ENCODE measurements around the gene CRBN.

CRBN gene

DNA sequence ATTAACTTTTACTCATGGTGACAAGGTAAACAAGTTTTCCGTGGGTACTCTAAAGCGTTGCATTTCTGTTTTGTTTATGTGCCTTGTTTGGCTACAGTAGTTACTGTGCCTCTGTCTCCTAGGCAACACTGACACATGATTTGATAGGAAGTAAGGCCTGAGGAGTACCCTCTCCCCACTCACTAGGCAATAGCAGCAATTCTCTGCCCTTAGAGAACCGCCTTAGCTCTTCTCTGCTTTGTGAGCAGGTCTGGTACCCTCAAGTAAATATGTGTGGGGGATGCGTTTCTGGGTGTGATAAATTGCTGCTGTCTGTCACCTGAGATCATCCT lies 69.2 kb downstream of the CRBN start, which contains the start of gene IL5RA:
IL5RA (minus strand) TSS at position 76 of the 332 bp plus-strand sequence. CDS start 5,390 bp downstream, outside the sequence.
- DNase-seq (ENCODE audit: low read depth) = no peak

DNA sequence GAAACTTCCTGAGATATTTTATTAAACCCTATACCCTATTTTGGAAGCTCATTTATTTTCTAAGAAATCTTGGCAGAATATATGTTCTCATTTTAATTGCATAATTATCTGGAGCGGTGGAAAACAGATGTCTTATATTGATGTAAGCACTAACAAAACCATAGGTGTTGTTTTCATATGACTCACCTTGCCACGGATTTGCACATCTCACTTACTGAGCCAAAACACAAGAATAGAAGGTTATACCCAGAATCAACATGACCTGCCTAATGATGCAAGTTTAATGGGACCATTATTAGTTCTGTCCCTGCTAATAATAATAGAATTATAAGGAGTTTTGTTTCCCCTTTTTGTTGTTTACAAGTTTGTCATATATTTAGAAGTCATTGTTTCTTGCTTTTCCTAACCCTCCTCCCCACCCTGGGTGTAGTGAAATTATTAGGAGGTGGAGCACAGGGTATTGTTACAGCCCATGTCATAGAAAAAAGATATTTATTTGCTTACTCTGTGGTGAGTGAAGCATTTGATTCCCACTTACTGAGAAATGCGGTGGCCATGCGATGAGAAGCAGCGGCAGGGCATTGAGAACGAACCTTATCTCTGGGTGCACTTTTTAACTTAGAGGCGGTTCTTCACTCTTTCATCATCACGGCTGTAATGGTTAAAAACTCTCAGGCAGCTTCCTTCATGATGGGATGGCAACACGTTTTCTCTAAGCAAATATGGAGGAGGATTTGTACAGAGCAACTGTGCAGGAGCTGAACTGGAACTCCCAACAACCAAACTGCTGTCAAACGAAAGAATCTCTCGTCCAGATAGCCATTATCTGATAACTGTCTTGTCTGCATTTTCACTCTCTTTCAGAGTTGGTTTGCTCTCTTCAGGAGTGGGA lies 69.8 kb downstream of the CRBN start:
- DNase-seq (ENCODE audit: low read depth) = no peak

DNA sequence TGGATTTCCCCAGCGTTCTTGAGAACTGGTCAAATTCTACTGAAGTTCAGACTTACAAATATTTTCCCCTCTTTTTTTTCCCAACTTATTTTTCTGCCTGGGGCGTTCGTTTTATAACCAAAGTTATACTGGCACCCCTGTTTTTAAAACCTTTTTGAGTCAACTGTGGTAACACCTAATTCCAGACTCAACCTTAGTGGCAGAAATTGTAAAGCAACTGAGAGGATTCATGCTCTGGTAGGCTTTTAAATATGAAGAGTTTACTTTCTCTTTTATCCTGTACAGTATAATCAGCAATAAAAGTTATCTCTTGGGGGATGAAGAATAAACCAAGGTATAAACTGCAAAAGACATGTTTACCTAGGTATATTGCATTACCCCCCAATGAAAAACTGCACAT lies 71.6 kb downstream of the CRBN start:
- DNase-seq (ENCODE audit: low read depth) = no peak

DNA sequence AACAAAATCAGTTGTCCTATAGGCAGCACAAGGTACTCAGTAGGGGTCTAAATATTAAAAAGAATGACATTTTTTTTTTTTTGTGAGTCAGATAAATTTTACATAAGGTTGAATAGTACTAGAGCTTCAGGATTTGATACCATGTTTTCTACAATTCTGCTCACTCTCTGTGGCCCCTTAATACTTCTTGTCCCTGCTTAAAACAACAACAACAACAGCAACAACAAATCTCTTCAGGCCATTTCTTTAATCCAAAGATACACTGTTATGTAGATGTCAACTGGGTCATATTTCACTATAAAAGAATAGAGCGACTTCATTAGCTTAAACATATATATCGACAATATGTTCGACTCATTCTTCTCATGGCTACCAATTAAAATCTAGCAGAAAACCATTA lies 72.3 kb downstream of the CRBN start:
- no peak for DNase-seq (ENCODE audit: low read depth)

DNA sequence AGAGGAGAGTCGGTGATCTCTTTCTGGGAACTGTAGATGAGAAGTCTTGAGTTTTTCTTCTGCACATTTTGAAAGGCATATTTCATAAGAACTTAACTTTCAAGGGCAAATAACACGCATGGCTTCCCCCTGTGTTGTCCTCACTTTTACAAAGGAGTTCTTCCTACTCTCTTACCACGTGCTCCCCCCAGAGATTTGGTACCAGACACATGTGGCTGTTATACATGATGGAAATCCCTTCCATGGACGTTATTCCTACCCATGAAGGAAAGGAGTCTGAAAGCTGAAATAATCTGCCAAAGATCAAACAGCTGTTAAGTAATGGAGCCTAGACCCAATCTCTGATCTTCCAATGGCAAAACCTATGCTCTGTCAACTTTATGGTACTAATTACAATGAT lies 73.7 kb downstream of the CRBN start:
- DNase-seq (ENCODE audit: low read depth) = no peak

DNA sequence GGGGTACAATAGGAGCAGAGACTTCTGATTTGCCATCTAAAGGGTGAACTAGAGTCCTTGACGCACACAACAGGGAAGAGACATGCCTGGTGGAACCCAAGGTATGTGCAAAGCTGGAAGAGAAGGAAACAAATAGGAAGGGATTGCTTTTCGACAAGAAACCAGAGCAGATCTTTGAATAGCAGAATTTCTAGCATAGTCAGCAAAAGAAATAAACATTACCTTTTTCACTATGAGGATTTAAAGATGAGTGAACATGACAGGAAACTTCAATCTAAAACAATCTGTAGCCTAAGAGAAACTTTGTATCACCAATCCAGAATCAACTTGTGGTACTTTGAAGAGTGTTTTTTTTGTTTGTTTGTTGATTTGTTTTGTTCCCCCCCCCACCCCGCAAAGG lies 74.2 kb downstream of the CRBN start:
- no peak for DNase-seq (ENCODE audit: low read depth)

DNA sequence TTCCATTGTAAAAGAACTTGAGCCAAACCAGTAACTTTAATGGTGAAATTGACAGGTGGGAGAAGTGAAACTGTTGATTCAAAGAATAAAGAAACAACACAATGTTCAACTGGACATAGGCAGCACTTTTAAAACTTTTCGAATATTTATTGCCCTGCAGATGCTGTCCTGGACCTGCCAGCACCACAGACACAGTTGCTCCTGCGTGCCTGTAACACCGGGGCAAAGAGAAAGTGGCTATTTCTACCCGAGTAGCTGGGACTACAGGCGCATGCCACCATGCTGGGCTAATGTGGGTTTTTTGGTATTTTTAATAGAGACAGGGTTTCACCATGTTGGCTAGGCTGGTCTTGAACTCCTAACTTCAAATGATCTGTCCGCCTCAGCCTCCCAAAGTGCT lies 76.7 kb downstream of the CRBN start:
- DNase-seq (ENCODE audit: low read depth) = no peak

DNA sequence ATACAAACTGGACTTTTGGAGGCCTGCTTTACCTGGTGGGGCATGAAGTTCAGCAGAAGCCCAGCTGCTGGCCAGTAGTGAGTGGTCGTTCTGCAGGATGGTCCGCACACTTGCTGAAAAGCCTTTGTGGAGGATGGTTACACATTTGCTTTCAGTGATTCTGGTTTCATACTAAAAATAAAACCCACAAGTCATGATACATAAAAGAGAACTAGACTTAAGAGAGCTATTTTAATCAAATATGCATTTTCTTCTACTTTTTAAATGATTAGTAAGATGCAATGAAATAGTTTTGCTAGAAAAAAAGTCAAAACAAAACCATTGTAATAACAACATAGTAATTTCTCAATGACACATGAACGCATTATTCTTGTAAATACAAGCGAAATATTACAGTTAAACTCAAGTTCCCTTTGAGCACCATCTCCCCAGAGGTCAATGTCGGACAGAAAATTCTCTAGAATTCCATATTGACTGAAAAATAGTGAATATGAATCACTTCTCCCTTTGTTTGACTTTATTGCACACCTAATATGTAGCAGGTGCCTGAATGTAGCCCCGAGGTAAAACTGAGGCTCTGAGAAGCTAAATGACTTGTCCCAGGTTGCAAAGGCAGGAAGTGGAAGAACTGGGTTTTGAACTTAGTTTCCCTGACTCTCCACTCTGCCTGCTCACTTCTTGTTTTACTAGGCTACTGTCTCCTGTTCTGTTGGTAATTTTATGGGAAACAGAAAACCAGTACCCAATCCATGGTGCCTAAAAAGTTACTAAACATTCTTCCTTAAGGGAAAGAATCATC lies 77.6 kb downstream of the CRBN start:
- DNase-seq (ENCODE audit: low read depth) = no peak

Data from non-pigmented ciliary epithelial cell (primary cell).